ENCODE measurements around the gene NUP37.
"Not testable (repeated sequence)": the region's sequence is repeated elsewhere in the genome, so short reads cannot be mapped to it uniquely, and the experiment has no call there.

NUP37 gene

DNA sequence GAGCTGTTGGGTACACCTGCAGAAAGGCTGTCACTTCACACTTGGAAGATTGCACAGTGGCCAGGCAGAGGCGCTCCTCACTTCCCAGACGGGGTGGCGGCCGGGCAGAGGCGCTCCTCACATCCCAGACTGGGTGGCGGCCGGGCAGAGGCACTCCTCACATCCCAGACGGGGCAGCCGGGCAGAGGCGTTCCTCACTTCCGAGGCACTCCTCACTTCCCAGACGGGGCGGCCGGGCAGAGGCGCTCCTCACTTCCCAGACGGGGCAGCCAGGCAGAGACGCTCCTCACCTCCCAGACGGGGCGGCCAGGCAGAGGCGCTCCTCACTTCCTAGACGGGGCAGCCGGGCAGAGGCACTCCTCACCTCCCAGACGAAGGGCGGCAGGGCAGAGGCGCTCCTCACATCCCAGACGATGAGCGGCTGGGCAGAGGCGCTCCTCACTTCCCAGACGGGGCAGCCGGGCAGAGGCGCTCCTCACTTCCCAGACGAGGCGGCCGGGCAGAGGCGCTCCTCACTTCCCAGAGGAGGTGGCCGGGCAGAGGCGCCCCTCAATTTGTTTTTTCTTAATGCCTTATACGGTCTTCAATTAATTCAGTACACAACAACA lies 30.6 kb downstream of the NUP37 start:
- not testable (repeated sequence) for DNase-seq

GRCh38 chr12:102080842-102081241 lies 39.1 kb downstream of the NUP37 start:
- DNase-seq = no peak

DNA sequence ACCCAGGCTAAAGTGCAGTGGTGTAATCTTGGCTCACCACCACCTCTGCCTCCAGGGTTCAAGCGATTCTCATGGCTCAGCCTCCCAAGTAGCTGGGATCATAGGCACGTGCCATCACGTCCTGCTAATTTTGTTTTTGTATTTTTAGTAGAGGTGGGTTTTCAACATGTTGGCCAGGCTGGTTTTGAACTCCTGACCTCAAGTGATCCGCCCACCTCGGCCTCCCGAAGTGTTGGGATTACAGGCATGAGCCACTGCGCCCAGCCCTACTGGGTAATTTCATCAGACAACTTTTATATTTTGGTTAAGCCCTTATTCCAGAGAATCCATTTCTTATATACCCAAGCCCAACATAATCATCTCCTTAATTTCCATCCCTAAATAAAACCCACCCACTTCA lies 47.8 kb downstream of the NUP37 start:
- not testable (repeated sequence) for DNase-seq

- DNase-seq = no peak
These were observed 50.2 kb downstream of the NUP37 start for GRCh38 chr12:102069707-102070106.

DNA sequence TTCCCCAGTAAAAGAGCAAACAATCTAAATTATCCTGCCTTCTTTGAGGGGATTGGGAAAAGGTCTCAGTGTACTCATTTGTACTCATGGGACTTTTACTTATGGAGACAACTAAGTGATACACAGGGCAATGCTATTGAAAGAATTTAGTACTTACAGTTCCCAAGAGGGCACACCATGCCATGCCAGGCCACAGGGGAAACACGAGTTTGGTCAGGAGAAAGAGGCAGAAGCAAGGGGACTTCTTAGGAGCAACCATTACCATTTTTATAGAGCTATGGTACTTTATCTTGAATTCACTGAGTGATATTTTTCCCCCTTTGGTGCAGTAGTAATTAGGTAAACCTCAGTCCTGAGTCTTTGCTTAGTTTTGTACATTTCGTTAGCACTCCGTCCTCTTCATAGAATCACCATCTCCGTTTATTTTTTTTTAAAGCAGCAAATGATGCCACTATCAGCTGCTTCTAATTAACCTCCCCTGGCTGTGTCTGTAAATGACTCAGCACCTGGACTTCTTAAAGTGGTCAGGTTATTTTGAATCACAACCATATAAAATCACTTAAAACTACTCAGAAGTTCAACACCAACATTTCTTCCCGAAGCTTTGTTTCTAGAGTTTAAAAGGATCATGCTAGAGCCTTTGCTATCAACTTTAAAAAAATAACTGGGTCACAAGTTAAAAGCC lies 52.2 kb downstream of the NUP37 start:
- no peak for DNase-seq

- DNase-seq = no peak
These were observed 55.4 kb downstream of the NUP37 start for GRCh38 chr12:102064476-102064875.

DNA sequence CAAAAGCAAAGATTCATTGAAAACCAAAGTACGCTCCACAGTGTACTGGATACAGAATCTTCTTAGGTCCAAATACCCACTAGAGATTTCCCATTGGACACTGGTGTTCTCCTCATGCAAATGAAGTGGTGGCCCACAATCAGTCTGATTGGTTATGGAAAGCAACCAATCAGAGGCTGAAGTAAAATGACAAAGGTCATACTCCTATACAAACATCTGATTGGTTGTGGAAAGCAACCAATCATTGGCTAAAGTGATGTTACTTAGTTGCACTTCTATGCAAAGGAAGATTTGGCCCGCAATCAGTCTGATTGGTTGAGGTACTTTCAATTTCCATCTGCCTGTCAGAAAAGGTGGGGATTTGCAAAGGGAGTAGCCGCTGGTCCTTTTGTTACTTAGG lies 56.8 kb downstream of the NUP37 start:
- peak; percentile 89 for DNase-seq

DNA sequence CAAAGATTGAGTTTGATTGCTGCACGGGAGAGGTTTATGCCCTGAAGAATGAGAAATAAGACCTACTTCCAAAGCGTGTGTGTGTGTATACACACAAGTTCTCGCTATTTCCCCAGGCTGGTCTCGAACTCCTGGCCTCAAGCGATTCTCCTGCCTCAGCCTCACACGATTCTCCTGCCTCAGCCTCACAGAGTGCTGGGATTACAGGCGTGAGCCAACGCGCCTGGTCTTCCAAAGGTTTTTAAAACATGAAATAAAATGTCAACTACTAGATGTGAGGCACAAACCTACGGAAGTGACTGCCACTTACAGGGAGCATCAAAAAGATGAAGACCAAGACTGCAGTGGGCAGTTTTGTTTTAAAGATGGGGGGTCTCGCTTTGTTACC lies 57.5 kb downstream of the NUP37 start:
- no peak for DNase-seq

GRCh38 chr12:102061560-102062418 lies 58.1 kb downstream of the NUP37 start, which contains the start of gene WASHC3:
TSS of gene WASHC3 (minus strand) at chr12:102061991. CDS start at chr12:102061962, 29 bp downstream.
- DNase-seq = peak; percentile 95

GRCh38 chr12:102061096-102061559 lies 58.8 kb downstream of the NUP37 start:
- no peak for DNase-seq

DNA sequence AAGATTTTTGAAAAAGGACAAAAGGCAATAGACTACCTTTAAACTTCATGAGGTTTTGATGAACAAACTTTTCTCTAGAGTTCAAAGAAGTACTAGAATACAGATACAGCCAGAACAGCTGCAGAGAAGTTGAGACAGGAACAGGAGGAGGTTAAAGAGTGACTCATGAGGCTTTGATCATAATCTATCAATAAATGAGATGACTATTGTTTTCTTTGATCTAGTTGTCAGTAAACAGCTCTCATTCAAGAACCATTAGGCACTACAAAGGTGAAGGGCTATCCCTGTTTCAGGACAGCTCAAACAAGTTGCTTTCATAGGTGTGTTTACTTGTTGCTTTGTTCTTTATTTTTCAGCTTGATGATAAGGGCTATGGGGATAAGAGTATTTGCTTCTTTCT lies 60.6 kb downstream of the NUP37 start:
- DNase-seq = no peak

DNA sequence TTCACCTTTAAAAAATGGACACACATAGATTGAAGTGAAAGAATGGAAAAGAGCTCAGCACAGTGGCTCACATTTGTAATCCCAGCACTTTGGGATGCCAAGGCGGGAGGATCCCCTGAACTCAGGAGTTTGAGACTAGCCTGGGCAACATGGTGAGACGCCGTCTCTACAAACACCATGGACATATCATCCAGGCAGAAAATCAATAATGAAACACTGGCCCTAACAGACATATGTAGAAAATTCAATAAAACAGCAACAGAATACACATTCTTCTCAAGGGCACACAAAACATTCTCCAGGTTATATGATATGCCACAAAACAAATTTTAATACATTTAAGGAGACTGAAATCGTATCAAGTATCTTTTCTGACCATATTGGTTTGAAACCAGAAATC lies 65.6 kb downstream of the NUP37 start:
- DNase-seq = no peak

- no peak for DNase-seq
These were observed 66.9 kb downstream of the NUP37 start for GRCh38 chr12:102053062-102053349.

DNA sequence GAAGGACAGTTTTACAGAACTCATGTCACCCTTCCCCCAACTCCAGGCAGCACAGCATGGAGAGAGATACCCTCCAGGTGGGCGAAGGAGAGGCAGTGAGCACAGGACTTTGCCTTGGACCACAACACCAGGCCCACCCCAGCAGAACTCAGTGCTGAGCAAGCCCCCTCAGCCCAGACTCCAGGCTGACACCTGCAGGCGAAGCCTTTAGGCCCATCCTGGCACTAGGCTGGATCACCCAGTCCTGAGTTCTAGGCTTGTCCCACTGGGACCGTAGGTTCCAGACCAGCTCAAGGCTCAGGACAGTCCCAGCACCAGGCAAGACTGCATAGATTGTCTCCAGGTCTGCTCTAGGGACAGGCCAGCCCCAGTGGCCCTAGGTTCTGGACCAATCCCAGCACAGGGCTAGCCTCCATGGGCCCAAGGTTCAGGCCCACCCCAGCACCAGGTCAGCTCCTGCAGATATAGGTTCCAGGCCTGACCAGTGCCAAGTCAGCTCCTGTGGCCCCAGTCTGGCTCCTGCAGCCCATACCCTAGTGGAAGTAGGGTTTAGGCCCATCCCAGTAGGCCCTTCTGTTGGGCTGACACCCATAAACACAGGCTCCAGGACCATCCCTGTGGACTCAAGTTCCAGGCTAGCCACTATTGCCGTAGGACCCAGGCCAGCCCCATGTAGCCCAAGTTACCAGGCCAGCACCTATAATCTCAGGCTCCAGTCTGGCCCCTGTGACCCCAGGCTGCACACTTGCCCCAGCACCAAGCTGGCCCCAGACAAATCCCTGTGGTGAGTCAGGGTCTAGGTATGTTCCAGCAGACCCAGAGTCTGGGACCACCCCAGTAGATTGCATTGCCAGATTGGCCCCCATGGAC lies 67.5 kb downstream of the NUP37 start:
- no peak for DNase-seq

DNA sequence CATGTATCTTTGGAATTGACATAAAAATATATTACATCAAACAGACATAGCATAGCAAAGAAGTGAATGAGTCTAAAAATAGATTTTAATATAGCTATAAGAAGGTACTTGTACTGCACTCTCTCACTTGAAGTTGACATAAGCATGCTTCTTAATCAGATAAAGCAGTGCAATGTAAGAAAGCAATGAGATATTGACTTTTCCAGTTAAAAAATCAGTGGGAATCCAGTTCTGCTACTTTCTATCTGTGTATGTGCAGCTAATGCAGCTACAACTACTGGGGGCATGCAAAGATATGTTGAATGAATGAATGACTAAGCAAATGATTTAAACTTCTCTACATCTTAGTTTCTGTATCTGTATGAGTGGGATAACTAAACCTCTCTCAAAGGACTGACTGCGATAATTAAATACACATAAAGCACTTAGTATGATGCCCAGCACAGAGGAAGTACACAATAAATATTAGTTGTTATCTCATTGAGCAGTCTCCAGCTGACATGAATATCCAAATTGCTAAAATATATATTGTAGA lies 68.4 kb downstream of the NUP37 start:
- DNase-seq = no peak

DNA sequence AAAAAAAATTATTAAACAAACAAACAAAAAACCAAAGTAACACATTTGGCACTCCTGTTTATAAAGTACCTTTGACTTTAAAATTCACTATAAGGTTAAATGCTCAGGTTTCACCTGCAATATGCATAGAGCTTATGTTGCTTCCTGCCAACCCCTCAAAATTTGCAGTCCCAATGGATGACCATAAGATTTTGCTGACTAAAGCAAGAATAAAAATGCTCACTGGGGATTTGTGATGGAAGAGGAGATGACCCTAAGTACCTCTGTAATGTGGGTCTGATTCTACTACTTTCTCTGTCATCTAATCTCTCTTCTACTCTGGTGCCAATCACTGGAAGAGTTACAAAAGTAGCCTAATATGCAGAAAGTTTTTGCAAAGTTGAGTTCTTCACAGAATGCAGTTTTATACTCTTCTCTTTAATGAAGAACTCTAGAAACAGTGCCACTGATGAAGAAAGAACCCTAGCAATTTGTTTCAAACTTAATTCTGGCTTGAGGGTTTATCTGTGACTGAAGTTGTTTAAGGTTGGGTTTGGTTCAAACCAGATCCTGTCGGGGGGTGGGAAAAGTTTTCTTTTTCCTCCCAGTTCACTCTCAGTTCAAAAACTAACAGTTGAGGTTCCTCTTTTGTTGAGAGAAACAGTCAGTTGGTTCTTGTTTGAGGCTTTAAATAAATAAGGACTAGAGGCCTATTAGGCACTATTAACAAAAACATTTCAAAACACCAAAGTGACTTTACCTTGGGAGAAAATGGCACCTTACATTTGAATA lies 69.1 kb downstream of the NUP37 start:
- DNase-seq = no peak

GRCh38 chr12:102043928-102044327 lies 76.0 kb downstream of the NUP37 start:
- no peak for DNase-seq

GRCh38 chr12:102033991-102034745 lies 85.7 kb downstream of the NUP37 start:
- DNase-seq = no peak

- DNase-seq = no peak
These were observed 88.1 kb downstream of the NUP37 start for GRCh38 chr12:102031852-102032251.

DNA sequence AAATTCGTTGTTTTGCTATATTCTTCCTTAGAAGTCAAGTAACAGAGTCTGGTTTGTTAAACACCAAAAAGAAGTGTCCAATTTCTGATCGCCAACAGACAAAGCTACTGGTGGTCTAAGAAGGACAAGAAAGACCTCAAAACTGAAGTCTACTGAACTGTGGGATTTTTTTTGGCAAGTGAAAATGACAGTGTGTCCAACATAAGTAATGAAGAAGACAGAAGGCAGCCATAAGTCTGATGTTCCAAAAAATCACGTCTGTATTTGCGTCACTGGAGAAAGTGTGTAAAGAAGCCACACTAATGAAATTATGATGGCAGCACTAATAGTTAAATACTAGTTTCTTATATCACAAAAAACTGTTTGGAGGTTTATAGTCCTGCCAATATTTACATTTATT lies 90.8 kb downstream of the NUP37 start:
- no peak for DNase-seq

- no peak for DNase-seq
These were observed 93.2 kb downstream of the NUP37 start for GRCh38 chr12:102026728-102027127.
